Thymus (tissue), 11 donors: Measurements from ENCODE around the gene CPLX3. TPM values are rescaled to one million over a fixed set of nuclear protein-coding genes. Genes with fewer than 3 reads are reported as not detected.

Source experiments
- DNase-seq, 9 donors: peaks; one replicate each; pipeline ENCODE4 v3.0.0-alpha.2; 2013; ENCODE audit warnings: low spot score in 9 of 9, low read depth in 6 of 9, missing footprints in 1 of 9
- H3K27ac ChIP-seq, 2 donors: one replicate each; pipeline ENCODE4 v1.5.1; 2013; ENCODE audit warnings: control low read depth in 1 of 2, low read depth in 1 of 2, low read length in 1 of 2, mild to moderate bottlenecking in 1 of 2, moderate library complexity in 1 of 2
- H3K27me3 ChIP-seq, 2 donors: one replicate each; pipeline ENCODE4 v1.5.1; 2013; ENCODE audit warnings: low read length in 1 of 2; ENCODE audit not compliant: control insufficient read depth in 2 of 2, insufficient read depth in 1 of 2
- H3K36me3 ChIP-seq, 2 donors: one replicate each; pipeline ENCODE4 v1.5.1; 2013; ENCODE audit warnings: low read length in 1 of 2, mild to moderate bottlenecking in 1 of 2, moderate library complexity in 1 of 2; ENCODE audit not compliant: control insufficient read depth in 2 of 2, insufficient read depth in 2 of 2
- H3K4me1 ChIP-seq, 2 donors: one replicate each; pipeline ENCODE4 v1.5.1; 2013; ENCODE audit warnings: low read length in 2 of 2; ENCODE audit not compliant: control insufficient read depth in 2 of 2, insufficient read depth in 2 of 2
- H3K4me3 ChIP-seq, 2 donors: one replicate each; pipeline ENCODE4 v1.5.1; 2013; ENCODE audit warnings: low read length in 2 of 2, control low read depth in 1 of 2, mild to moderate bottlenecking in 1 of 2
- H3K9me3 ChIP-seq, 2 donors: one replicate each; pipeline ENCODE4 v1.5.1; 2013; ENCODE audit warnings: low read length in 1 of 2, mild to moderate bottlenecking in 1 of 2; ENCODE audit not compliant: control insufficient read depth in 2 of 2, insufficient read depth in 1 of 2
- WGBS: extraction: QIAGEN DNeasy Blood & Tissue Kit; methylation state at CpG from one replicate; pipeline ENCODE4 v1.1.7; 2013; 5-methylcytosine and 5-hydroxymethylcytosine counted together
- polyA plus RNA-seq: library from polyadenylated mRNA; stranded (reverse); fragments of 200-250 nt; gene quantifications from one replicate; pipeline ENCODE4 v1.2.3, GENCODE V29; 2013
- total RNA-seq: library from RNA; stranded (reverse); fragments of 120-200 nt; gene quantifications from one replicate; pipeline ENCODE4 v1.2.4, GENCODE V29; 2013
- donor health status: healthy.

Gene CPLX3
- total and polyA plus RNA-seq, 2 donors: 0.05 to 1.1 TPM

- Histone ChIP-seq H3K36me3 (no peaks in the 10 kb centered on the region), H3K4me3 (no peak overlapping the region), H3K4me1 (peaks cover 0 to 6% of the 10 kb centered on the region in 2 donors), H3K27me3 (peaks cover 9 to 47% of the 10 kb centered on the region in 2 donors), H3K9me3 (peaks cover 0 to 3% of the 10 kb centered on the region in 2 donors), H3K27ac (no peak overlapping the region)
- no peak for DNase-seq
- 75% methylated on average over 3 of the region's 3 CpGs for WGBS
Observed at GRCh38 chr15:74829486-74829885, 3.1 kb downstream of the CPLX3 start.

- DNase-seq: no peak
- H3K36me3 ChIP-seq: no peaks in the 10 kb centered on the region
- H3K27me3 ChIP-seq: peaks cover 9 to 43% of the 10 kb centered on the region in 2 donors
- WGBS: 91% methylated on average over 6 of the region's 6 CpGs
- no peak overlapping the region for H3K27ac ChIP-seq
- H3K4me1 ChIP-seq: peaks cover 0 to 6% of the 10 kb centered on the region in 2 donors
- H3K9me3 ChIP-seq: peaks cover 0 to 3% of the 10 kb centered on the region in 2 donors
- H3K4me3 ChIP-seq: no peak overlapping the region
Observed at GRCh38 chr15:74829991-74830390, 3.6 kb downstream of the CPLX3 start.

GRCh38 chr15:74830868-74831267 is 4.4 kb downstream of the CPLX3 start:
- 94% methylated on average over 5 of the region's 5 CpGs for WGBS
- no peak overlapping the region for H3K27ac ChIP-seq
- peaks cover 9 to 35% of the 10 kb centered on the region in 2 donors for H3K27me3 ChIP-seq
- DNase-seq: no peak
- H3K9me3 ChIP-seq: peaks cover 0 to 3% of the 10 kb centered on the region in 2 donors
- H3K4me1 ChIP-seq: peaks cover 0 to 6% of the 10 kb centered on the region in 2 donors
- H3K36me3 ChIP-seq: no peaks in the 10 kb centered on the region
- H3K4me3 ChIP-seq: no peak overlapping the region

- no peaks in the 10 kb centered on the region for H3K9me3 ChIP-seq
- H3K27ac ChIP-seq: no peak overlapping the region
- peaks cover 0 to 5% of the 10 kb centered on the region in 2 donors for H3K36me3 ChIP-seq
- WGBS: 94% methylated on average over 15 of the region's 15 CpGs
- no peaks in the 10 kb centered on the region for H3K4me1 ChIP-seq
- no peak overlapping the region for H3K4me3 ChIP-seq
- H3K27me3 ChIP-seq: peaks cover 2 to 24% of the 10 kb centered on the region in 2 donors
- DNase-seq: no peak
Observed at GRCh38 chr15:74831813-74832495, 5.5 kb downstream of the CPLX3 start.

GRCh38 chr15:74832826-74833225 is 6.4 kb downstream of the CPLX3 start:
- Histone ChIP-seq H3K4me3 (no peak overlapping the region), H3K27ac (no peak overlapping the region), H3K36me3 (peaks cover 0 to 6% of the 10 kb centered on the region in 2 donors), H3K9me3 (no peaks in the 10 kb centered on the region), H3K27me3 (peaks cover 0 to 16% of the 10 kb centered on the region in 2 donors), H3K4me1 (no peaks in the 10 kb centered on the region)
- DNase-seq: no peak
- WGBS: 74% methylated on average over 4 of the region's 4 CpGs

- DNase-seq: no peak
- H3K4me1 ChIP-seq: no peaks in the 10 kb centered on the region
- peaks cover 0 to 8% of the 10 kb centered on the region in 2 donors for H3K27me3 ChIP-seq
- no peaks in the 10 kb centered on the region for H3K9me3 ChIP-seq
- peaks cover 0 to 11% of the 10 kb centered on the region in 2 donors for H3K36me3 ChIP-seq
- no peak overlapping the region for H3K27ac ChIP-seq
- WGBS: 64% methylated on average over 12 of the region's 12 CpGs
- no peak overlapping the region for H3K4me3 ChIP-seq
Observed at GRCh38 chr15:74833376-74834107, 7.1 kb downstream of the CPLX3 start.

- H3K27ac ChIP-seq: no peak overlapping the region
- H3K9me3 ChIP-seq: no peaks in the 10 kb centered on the region
- no peaks in the 10 kb centered on the region for H3K27me3 ChIP-seq
- peak in 1 of 9 donors; percentile 26 for DNase-seq
- H3K4me3 ChIP-seq: no peak overlapping the region
- WGBS: 48% methylated on average over 5 of the region's 5 CpGs
- H3K36me3 ChIP-seq: peaks cover 0 to 11% of the 10 kb centered on the region in 2 donors
- H3K4me1 ChIP-seq: no peaks in the 10 kb centered on the region
Observed at GRCh38 chr15:74835312-74835823, 8.9 kb downstream of the CPLX3 start.

GRCh38 chr15:74836846-74837245 is 10.4 kb downstream of the CPLX3 start:
- 97% methylated on average over 7 of the region's 7 CpGs for WGBS
- DNase-seq: no peak
- Histone ChIP-seq H3K9me3 (no peaks in the 10 kb centered on the region), H3K4me1 (peaks cover 0 to 2% of the 10 kb centered on the region in 2 donors), H3K27me3 (no peaks in the 10 kb centered on the region), H3K4me3 (no peak overlapping the region), H3K36me3 (peaks cover 0 to 17% of the 10 kb centered on the region in 2 donors), H3K27ac (no peak overlapping the region)

GRCh38 chr15:74837482-74838136 is 11.2 kb downstream of the CPLX3 start:
- Histone ChIP-seq H3K27me3 (no peaks in the 10 kb centered on the region), H3K4me1 (peaks cover 7 to 8% of the 10 kb centered on the region in 2 donors), H3K4me3 (no peak overlapping the region), H3K27ac (no peak overlapping the region), H3K36me3 (peaks cover 0 to 17% of the 10 kb centered on the region in 2 donors), H3K9me3 (no peaks in the 10 kb centered on the region)
- WGBS: 89% methylated on average over 15 of the region's 15 CpGs
- DNase-seq: no peak
